NCI-H146 treated with DMSO at 0.1 percent for 48 hours (cell line): Measurements from ENCODE around the gene YPEL5.

Experiments used
- DNase-seq: peaks from one replicate; lab custom pipeline; 2025; ENCODE audit not compliant: unreplicated experiment; lab: John Stamatoyannopoulos, UW

YPEL5 gene

DNA sequence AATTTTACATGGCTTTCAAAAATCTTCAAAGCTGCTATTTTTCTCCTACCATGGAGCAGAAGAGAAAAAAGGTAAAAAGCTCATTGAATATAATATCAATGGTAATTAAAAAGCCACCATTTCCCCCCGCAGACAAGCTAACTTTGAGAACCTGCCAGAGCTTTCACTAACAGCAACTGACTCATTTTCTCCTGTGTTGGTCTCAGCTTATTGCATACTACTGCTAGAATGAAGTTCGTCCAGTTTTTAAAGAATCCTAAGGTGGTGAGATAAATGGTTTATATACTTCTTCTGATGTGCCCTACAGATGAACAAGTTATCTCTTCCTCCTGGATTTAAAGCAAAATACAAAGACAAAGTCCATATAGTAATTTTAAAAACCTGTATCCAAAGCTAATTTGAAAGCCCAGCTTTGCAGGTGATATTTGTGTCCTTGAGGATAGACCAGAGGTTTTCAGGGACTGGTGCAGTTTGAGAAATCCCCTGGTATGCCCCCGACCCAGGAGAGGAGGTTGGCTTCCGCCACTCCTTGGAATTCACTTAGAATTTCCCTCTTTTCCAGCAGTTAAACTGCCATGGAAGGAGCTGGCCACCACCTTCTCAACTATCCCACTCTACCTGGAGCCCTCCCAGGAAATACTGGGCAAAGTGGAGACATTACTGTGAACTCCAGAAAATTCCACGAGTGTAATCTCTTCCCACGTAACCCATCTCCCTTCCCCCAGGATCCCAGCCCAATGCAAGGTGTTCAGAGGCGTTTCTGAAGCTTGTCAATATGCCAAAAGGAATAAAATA lies 17.5 kb downstream of the YPEL5 start:
- DNase-seq = no peak

DNA sequence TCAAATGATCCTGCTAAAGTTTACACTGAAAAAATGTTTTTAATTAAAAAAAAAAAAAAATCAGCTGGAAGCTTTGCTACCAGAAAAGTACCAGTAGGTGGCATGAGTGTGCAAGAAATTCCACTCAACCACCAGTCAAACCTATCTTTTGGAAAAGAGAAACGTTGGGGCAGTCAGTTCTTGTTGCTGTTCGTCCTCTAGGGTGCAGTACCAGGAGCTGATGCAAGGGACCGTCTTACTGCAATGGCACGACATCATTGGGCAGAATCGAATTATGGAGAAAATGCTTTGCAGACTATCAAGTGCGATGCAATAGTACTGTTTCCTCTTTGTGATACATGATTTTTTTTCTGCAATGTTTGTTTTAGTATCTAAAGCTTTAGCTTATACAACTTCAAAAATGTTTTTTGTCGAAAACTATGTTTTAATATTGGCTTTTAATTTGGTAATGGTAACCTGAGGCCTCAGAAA lies 18.3 kb downstream of the YPEL5 start:
- peak; percentile 88 for DNase-seq

DNA sequence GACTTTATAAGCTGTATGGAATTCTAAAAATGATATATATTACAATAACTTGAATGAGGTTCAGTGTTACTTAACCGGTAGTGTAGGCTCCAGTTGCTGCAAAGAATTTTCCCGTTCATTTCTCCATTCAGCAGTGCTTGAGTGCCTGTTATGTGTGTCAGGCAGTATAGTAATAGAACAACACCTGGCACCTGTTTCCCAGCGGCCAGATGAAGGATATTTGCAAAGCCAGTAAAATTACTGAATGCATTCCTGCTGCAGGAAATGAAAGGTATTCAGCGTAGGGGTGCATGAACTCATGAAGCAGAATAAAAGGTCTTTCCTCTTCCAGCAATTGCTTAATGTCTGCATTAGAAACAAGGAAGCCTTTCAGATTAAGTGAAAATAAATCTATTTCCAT lies 18.8 kb downstream of the YPEL5 start:
- peak; percentile 12 for DNase-seq

DNA sequence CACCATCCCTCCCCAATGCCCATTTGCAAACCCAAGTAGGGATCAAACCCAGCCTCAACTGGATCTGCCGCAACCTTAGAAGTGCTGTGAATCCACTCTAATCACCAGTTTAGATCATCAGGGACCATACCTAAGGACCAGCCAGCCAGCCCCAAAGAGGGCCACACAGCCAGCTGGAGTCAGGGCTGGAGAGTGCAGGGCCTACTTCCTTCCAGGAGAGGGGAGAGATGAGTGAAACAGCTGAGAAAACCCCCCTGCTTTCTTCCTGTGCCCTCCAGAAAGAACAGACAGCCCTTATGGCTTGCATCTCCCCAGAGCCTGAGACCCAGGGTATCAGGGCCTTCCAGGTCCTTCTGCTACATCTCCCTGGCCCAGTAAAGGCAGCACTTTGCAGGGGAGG lies 25.8 kb downstream of the YPEL5 start:
- no peak for DNase-seq

DNA sequence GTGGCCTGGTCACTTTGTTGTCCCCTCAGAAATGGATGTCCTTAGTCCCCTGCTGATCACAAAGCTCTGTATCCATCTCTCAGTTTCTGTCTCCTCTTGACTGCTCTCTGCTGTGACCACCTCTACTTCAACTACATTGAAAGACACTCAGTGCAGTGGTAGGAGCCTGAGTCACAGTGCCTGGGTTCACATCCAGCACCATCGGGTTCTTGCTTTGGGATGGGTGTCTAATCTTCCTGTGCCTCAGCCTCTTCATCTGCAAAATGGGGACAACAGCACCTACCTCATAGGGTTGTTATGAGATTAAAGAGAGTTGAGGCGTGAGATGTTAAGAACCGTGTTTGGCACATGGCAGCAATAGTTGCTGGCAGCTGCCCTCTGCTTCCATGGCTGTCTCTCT lies 30.6 kb downstream of the YPEL5 start:
- no peak for DNase-seq

DNA sequence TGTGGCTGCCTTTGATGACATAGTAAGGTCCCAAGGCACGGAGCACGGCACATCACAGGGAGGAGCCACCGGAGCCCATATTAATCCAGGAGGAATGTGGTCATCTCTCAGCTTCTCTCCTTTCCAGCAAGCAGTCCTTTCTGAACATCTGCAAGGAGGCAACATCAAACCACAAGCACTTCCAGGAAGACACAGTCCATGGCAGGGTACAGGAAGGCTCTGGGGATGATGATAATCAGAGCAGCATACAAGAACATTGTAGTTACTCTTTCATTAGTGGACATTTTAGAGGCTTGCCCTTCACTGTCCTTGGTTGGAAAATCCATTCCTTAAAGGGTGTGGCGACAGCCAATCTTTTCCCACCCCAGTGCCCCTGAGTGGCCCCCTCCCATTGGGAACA lies 31.1 kb downstream of the YPEL5 start:
- DNase-seq = no peak

DNA sequence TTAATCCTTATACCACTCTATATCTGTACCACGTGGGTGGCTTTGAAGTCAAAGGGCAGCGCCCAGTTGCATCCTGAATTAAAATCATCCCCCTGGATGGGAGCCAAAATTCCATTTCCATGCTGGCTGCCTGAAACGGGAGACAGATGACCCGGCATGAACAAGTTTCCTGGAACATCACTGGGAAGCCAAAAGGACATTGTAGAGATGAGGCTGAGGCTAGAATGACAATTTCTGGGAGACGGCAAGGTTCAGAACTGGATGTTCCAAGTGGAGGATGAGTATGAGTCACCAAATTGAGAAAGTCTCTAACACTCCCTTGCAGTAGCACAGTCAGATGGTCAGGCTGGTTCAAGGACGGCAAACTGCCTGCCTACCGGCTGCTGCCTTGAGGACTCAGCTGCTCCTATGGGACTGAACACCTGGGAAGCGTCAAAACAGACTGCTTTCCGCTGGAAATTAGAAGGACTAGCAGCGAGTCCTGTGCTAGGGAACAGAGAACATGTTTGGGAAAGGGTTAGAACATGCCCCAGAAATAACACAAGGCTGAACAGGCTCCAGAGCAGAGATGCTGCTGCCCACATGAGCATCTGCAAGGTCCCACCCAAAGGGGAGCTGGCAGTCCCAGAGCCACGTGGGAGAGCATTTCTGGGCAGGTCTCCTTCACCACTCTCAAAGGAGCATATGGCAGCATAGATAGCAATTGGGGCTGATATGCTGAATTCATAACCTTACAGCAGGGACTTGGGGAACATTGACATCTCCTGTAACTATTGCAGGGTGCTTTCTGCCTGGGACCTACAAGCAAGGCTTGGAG lies 32.0 kb downstream of the YPEL5 start:
- DNase-seq = no peak

DNA sequence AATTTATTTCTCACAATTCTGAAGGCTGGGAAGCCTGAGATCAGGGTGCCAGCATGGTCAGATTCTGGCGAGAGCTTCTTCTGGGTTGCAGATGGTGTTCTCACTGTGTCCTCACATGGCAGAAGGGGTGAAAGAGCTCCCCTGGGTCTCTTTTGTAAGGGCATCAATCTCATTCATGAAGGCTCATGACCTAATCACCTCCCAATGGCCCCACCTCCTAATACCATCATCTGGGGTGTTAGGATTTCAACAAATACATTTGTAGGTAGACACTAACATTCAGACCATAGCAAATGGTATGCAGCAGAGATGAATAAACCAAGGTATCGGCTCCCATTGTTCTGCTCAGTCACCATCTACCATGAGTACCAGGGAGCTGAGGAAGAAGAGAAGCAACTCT lies 32.7 kb downstream of the YPEL5 start:
- DNase-seq = no peak

DNA sequence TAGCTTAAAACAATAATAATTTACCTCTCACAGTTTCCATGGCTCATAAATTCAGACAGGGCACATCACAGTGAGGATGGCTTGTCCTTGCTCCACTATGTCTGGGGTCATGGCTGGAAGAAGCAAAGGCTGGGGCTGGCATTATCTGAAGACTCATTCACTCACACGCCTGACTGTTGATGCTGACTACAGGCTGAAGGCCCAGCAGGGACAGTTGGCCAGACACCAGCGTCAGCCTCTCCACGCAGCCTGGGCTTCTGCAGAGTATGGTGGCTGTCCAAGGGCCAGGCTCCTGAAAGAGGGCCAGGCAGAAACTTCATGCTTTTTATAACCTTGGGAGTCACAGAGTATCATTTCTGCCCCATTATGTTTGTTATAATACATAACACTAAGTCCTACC lies 33.4 kb downstream of the YPEL5 start:
- no peak for DNase-seq

DNA sequence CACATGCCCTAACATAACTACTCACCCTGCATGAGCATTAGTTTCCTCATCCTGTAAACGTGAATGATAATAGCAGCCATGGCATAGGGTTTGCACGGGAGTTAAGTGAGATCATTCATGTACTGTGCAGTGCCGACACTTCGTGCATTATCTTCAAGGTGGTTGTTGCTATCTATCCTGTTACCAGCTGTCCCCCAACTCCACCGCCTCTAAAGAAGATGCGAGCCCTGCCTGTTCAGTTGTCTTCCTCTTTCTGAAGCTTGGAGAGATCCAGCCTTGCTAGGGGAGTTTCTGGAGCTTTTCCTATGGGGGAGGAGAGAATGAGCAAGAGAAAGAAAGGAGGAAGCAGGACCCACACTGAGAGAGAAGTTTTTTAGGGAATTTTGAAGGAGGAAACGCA lies 34.4 kb downstream of the YPEL5 start:
- DNase-seq = no peak

DNA sequence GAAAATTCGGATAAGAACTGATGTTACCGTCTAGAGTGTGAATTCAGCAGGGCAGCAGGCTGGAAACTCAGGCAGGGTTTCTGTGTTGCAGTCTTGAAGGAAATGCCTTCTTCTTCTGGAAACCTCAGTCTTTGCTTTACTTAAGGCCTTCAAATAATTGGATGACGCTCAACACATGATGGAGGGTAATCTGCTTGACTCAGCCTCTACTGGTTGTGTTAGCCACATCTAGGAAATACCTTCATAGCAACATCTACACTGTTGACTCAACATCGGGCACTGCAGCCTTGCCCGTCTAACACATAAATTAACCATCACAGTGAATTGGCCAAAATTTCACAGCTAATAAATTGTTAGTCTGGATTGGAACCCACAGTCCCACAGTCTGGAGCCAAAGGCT lies 37.2 kb downstream of the YPEL5 start:
- DNase-seq = no peak

DNA sequence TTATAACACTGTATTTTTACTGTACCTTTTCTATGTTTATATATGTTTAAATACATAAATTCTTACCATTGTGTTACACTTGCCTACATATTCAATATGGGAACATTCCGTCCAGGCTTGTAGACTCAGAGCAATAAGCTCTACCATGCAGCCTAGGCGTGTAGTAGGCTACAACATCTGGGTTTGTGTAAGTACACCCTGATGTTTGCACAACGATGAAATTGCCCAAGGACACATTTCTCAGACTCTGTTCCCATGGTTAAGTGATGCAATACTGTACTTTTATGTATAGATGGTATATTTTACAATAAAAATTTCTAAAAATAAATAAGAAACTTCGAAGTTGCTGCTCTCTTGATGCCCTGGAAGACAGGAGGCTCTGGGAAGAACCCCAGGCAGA lies 38.4 kb downstream of the YPEL5 start:
- no peak for DNase-seq

DNA sequence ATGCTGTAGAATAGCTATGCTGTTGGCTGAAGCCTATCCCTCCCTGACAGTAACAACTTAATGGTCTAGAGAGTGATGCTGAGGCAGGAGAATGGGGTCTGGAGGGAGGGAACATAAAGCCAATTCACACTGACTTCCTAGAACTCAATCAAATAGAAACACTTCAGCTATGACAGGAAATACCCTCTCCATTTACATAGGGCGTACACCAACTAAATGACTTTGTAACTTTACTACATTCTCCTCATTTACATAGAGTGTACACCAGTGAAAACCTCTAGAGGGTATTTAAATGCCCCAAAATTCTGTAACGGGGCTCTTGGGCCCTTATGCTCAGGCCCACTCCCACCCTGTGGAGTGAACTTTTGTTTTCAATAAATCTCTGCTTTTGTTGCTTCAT lies 41.5 kb downstream of the YPEL5 start:
- no peak for DNase-seq

DNA sequence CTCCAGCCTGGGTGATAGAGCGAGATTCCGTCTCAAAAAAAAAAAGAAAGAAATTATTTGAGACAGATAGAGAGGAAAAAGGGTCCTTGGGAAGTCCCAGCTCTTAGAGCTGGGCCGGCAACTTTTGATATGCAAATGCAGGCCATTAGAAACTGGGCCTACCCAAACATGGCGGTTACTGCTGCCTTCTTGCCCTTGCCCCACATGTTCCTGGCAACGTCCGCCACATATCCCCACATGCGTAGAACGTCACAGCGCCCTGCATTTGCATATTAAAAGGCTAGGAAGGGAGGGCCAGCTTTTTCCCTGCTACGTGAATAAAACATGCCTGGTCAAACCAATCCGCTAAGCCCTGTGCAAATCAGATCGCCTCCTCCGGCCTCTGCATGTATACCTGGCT lies 43.8 kb downstream of the YPEL5 start:
- no peak for DNase-seq

DNA sequence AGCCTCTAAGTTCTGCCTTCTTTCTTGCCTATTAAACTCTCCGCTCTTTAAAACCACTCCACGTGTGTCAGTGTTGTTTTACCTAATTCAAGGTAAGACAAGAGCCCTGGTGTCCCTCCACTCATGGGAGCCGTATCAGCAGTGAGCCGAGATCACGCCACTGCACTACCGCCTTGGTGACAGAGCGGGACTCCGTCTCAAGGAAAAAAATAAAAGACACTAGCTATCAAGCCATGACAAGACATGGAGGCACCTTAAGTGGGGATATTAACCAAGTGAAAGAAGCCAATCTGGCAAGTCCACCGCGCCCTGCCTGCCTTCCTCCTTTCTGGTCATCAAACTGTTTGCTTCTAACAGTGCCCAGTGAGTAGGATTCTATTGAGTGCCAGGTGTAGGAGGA lies 44.3 kb downstream of the YPEL5 start:
- DNase-seq = no peak

DNA sequence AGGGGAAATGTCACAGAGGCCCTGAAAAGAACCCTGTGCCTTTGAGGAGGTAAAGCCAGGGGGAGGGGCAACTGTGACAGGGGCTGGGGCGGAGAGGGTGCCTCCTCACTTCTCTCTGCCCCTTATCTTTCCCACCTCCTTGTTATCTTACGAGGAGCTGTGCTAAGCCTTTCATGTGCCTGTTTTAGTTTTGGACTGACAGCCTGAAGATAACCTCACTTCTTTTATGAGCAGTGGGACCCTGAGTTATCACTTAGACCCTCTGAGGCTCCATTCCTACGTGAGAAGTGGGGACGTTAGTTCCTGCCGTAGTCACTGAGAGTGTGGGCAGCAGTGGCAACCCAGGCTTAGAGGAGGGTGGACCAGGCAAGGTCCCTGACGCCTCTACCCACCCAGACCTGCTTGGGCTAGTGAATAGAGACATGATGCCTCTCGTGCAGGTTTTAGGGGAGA lies 45.0 kb downstream of the YPEL5 start:
- DNase-seq = no peak

DNA sequence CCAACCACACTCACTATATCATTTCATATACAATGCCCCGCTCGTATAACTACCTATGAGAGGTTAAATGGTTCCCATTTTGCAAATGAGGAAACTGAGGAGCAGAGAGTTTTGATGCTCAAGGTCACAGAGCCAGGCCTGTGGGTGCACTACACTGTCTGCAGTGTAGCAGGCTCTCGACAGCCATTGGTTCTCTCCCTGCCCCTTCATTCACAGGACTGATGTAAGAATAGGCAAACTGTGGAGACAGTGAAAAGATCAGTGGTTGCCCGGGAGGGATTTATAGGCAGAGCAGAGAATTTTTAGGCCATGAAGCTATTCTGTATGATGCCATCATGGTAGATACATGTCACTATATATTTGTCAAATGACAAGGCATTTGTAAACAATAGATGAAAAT lies 45.5 kb downstream of the YPEL5 start:
- no peak for DNase-seq

DNA sequence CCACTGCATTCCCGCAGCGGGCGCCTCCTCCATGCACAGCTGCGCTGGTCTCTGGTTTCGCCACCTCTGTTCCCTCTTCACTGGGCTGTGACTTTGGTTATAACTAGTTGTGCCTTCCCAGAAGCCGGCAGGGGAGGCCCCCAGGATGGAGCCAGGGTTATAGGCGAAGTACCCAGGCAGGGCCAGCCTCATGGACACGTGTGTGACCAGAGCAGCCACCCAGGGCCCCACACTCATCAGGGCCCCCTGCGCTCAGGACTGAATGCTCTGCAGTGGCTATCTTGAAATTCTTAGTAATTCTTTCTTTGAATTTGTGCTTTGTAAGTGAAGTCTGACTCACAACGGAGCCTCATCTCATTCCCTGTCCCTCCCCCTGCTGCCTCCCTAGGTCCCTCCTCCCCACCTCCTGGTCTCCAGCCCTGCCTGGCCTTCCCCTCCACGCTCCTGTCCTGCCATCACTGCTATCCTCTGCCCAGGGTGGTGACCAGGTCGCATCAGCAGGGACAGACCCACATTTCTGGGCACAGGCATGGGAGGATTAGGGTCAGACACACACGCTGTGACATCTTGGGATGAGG lies 46.4 kb downstream of the YPEL5 start:
- DNase-seq = no peak

DNA sequence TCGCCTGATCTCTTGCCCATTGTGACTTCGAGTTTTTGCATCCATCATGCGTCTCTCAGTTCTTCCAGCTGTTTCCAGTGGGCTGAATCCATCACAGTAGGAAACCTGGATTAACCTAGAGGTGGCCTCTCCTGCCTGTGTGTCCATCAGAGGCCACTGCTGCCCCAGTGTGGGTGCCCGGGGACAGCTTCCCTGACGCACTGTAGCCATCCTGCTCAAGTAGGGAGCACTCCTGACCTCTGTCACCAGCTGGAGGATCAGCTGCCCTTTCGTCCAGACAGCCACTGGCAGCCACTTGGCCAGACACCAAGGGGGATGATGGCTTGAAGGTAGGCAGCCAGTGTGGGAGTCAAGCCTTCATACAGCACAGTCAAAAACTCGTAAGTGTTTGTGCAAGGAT lies 47.6 kb downstream of the YPEL5 start:
- no peak for DNase-seq

DNA sequence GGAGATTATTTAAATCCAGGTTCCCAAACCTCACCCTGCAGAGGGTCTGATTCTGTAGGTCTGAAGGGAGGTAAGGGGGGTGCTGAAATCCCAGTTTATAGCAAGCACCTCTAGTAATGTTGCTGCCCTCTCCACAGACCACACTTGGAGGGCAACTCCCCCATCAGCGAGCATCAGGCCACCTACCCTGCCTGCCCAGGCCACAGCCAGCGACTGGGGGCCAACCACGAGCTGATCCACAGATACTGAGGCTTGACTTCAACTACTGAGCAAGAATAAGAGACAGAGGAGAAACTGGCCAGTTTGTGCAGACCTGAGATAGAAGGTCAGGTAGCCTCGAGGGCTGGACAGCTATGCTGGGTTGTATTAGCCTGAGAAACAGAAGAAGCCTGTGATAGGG lies 48.2 kb downstream of the YPEL5 start:
- no peak for DNase-seq

DNA sequence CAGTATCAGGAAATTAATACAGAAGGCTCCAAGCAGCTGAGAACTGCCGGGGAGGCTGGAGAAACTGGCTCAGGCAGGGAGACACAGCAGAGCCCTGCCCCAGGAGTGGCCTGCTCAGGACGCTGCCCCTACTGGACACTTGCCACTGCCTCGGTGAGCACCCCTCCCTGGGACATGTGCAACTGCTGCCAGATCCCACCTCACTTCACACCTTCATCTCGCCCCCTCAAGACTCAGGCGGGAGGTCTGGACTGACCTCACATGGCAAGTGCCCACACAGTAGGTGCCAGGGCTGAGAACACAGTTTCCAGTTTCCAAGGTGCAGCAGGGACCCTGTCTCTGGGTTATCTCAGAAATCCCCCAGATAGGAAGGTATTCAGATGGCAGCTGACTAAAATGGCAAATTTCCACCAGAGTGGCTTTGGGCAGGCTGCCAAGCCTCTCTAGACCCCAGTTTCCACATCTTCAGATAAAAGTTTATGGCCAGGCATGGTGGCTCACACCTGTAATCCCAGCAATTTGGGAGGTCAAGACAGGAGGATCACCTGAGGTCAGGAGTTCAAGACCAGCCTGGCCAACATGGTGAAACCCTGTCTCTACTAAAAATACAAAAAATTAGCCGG lies 50.9 kb downstream of the YPEL5 start:
- no peak for DNase-seq

DNA sequence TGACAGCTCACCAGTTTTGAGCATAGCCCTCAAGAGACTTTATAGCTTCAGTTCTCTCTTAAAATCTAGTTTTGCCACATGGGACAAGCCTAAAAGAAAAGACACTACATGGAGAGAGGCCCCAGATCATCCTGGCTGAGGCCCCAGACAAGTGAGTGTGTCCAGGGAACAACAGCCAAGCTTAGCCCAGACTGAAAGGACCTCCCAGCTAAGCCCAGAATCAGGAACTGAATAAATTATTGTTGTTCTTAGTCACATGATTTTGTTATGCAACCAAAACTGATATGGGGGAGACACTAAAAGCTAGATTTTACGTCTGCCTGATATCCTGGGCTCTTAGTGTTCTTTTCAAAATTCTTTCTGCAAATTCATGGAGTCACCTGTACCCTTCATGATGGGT lies 55.2 kb downstream of the YPEL5 start:
- no peak for DNase-seq
